ENCODE data around the gene APOBEC2.

DNA sequence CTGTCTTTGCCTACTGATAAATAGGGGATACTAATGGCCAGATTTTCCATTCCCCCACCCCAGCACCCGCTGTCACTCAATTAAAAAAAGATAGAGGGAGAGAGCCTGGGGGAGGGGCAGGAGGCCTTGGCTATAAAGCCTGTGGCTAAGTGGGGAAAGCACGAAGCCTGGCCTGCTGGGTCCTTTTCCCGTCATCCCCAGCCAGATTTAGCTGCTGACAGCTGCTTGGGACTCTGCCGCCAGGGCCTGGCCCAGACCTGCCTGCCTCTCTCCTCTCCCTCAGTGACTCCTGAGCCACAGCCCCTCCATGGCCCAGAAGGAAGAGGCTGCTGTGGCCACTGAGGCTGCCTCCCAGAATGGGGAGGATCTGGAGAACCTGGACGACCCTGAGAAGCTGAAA is at the start of gene APOBEC2:
- TF ChIP-seq POLR2A (IDR thresholded peaks at IDR 0.05; ENCODE audit: low read depth, low read length) = no peak
- TF ChIP-seq TAF1 (IDR thresholded peaks at IDR 0.05; ENCODE audit: low read depth, low read length) = no peak
- TF ChIP-seq SPI1 (IDR thresholded peaks at IDR 0.05; ENCODE audit: low read depth, low read length) = no peak

Measured in GM12891 (cell line).